Liver (tissue), 9 donors: Measurements from ENCODE around the gene COL9A1. TPM values are rescaled to one million over a fixed set of nuclear protein-coding genes. Genes with fewer than 3 reads are reported as not detected.

Source experiments
- DNase-seq: peaks from one replicate; pipeline ENCODE4 v3.0.0-alpha.2; 2017; ENCODE audit warnings: low spot score
- H3K27ac ChIP-seq, 2 donors: one replicate each; pipeline ENCODE4 v1.7.0; 2013; ENCODE audit warnings: inconsistent platforms in 2 of 2, low read length in 2 of 2, control low read depth in 1 of 2, low read depth in 1 of 2, mild to moderate bottlenecking in 1 of 2
- H3K27me3 ChIP-seq, 4 donors: one replicate each; pipeline versions ENCODE4 v1.6.1 to v1.7.0; 2013; ENCODE audit warnings: low read length in 3 of 4, inconsistent platforms in 1 of 4, mild to moderate bottlenecking in 1 of 4, moderate library complexity in 1 of 4; ENCODE audit not compliant: control insufficient read depth in 4 of 4, insufficient read depth in 4 of 4
- H3K36me3 ChIP-seq, 4 donors: one replicate each; pipeline versions ENCODE4 v1.6.1 to v1.7.0; 2013; ENCODE audit warnings: low read length in 3 of 4, mild to moderate bottlenecking in 3 of 4, low read depth in 1 of 4, moderate library complexity in 1 of 4; ENCODE audit not compliant: control insufficient read depth in 4 of 4, insufficient read depth in 3 of 4
- H3K4me1 ChIP-seq, 4 donors: one replicate each; pipeline versions ENCODE4 v1.6.1 to v1.7.0; 2013; ENCODE audit warnings: low read length in 3 of 4, mild to moderate bottlenecking in 3 of 4, moderate library complexity in 1 of 4; ENCODE audit not compliant: control insufficient read depth in 4 of 4, insufficient read depth in 4 of 4
- H3K4me3 ChIP-seq, 3 donors: one replicate each; pipeline versions ENCODE4 v1.6.1 to v1.7.0; 2013; ENCODE audit warnings: low read length in 3 of 3, control low read depth in 1 of 3, low read depth in 1 of 3, mild to moderate bottlenecking in 1 of 3
- H3K9ac ChIP-seq, 2 donors: one replicate each; pipeline ENCODE4 v1.7.0; 2013; ENCODE audit warnings: low read length in 2 of 2, mild to moderate bottlenecking in 2 of 2, moderate library complexity in 2 of 2, control low read depth in 1 of 2, low read depth in 1 of 2
- H3K9me3 ChIP-seq, 4 donors: one replicate each; pipeline versions ENCODE4 v1.6.1 to v1.7.0; 2013; ENCODE audit warnings: low read length in 3 of 4; ENCODE audit not compliant: control insufficient read depth in 4 of 4
- EGR1 ChIP-seq, 2 donors: IDR thresholded peaks; 2 replicates each; pipeline ENCODE4 v1.6.1; 2016 to 2018; ENCODE audit warnings: antibody characterized with exemption in 2 of 2, low read depth in 2 of 2
- FOXA1 ChIP-seq: IDR thresholded peaks from 2 replicates; pipeline ENCODE4 v1.6.1; 2016; ENCODE audit warnings: antibody characterized with exemption
- FOXA2 ChIP-seq: IDR thresholded peaks from 2 replicates; pipeline ENCODE4 v1.6.1; 2016; ENCODE audit warnings: antibody characterized with exemption
- GABPA ChIP-seq, 2 donors: IDR thresholded peaks in 1 of 2; conservative IDR thresholded peaks in 1 of 2; 2 replicates each; pipeline ENCODE4 v1.6.1; 2016; ENCODE audit warnings: antibody characterized with exemption in 2 of 2, mild to moderate bottlenecking in 1 of 2, moderate library complexity in 1 of 2
- HNF4G ChIP-seq: IDR thresholded peaks from 2 replicates; pipeline ENCODE4 v1.6.1; 2016; ENCODE audit warnings: antibody characterized with exemption
- JUND ChIP-seq, 2 donors: IDR thresholded peaks; 2 replicates each; pipeline ENCODE4 v1.6.1; 2016; ENCODE audit warnings: antibody characterized with exemption in 2 of 2
- RAD21 ChIP-seq, 2 donors: IDR thresholded peaks; 2 replicates each; pipeline ENCODE4 v1.6.1; 2016; ENCODE audit warnings: antibody characterized with exemption in 2 of 2, mild to moderate bottlenecking in 2 of 2
- REST ChIP-seq: IDR thresholded peaks from 2 replicates; pipeline ENCODE4 v1.6.1; 2016; ENCODE audit warnings: antibody characterized with exemption, mild to moderate bottlenecking
- RXRA ChIP-seq, 2 donors: IDR thresholded peaks; 2 replicates each; pipeline ENCODE4 v1.6.1; 2017 to 2018; ENCODE audit warnings: antibody characterized with exemption in 2 of 2, mild to moderate bottlenecking in 1 of 2
- SP1 ChIP-seq: IDR thresholded peaks from 2 replicates; pipeline ENCODE4 v1.6.1; 2018; ENCODE audit warnings: antibody characterized with exemption, mild to moderate bottlenecking
- TAF1 ChIP-seq: conservative IDR thresholded peaks from 2 replicates; pipeline ENCODE4 v1.6.1; 2016; ENCODE audit warnings: antibody characterized with exemption, mild to moderate bottlenecking
- WGBS: extraction: QIAGEN DNeasy Blood & Tissue Kit; methylation state at CpG from one replicate; pipeline ENCODE4 v1.1.7; 2013; 5-methylcytosine and 5-hydroxymethylcytosine counted together
- polyA plus RNA-seq, 2 donors: library from polyadenylated mRNA; stranded (reverse) in 1 of 2; unstranded in 1 of 2; fragments of 200-250 nt in 1 of 2; fragments of >200 nt in 1 of 2; fragmentation: Nextera tagmentation in 1 of 2; extraction: Ambion mirVana in 1 of 2; gene quantifications; one replicate each; pipeline versions ENCODE4 v1.2.1 to v1.2.3, GENCODE V29; 2013 to 2015
- total RNA-seq, 2 donors: library from RNA; depleted of rRNA; stranded (reverse); fragments of >200 nt; gene quantifications; one replicate each; pipeline ENCODE4 v1.2.3, GENCODE V29; 2014
- TF ChIP-seq, protein P1 (sequence below): IDR thresholded peaks from 2 replicates; pipeline ENCODE4 v1.6.1; 2016; ENCODE audit warnings: antibody characterized with exemption
- donor health status: healthy.
- donor health status: healthy.
- donor health status: healthy.
- donor health status: healthy.
- donor health status: healthy.

COL9A1 gene
- total and polyA plus RNA-seq, 4 donors, result 0.01 to 1.4 TPM; not detected in 2

DNA sequence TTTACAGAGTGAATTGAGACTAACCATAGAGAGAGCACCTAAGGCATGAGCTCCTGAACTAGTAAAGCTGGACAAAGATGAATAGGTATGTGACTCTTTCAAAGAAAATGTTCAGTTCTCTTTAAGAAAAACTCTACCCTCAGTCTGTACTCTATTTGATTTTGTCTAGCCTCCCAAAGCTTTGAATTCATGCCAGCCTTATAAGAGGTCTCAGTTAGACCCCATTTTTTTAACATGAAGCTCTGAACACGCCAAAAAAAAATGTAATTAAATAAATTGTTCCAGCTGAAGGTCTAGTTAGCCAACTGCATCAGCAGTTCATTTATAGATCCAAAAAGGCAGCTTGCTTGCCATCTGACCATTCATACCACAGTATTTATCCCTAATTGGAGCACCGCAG, 71.6 kb downstream of the COL9A1 start:
- Histone ChIP-seq H3K27me3 (peaks cover 0 to 5% (median 0%) of the 10 kb centered on the region in 4 donors), H3K36me3 (no peaks in the 10 kb centered on the region), H3K9me3 (no peaks in the 10 kb centered on the region), H3K4me3 (no peak overlapping the region), H3K4me1 (no peaks in the 10 kb centered on the region), H3K9ac (no peak overlapping the region), H3K27ac (no peak overlapping the region)
- WGBS, result 88% methylated on average over 2 of the region's 2 CpGs
- TF ChIP-seq REST (no peak), EGR1 (IDR thresholded peaks at IDR 0.05; ENCODE audit: low read depth in 2 of 2) (no peak), JUND (IDR thresholded peaks at IDR 0.05) (no peak), TAF1 (no peak)
- TF ChIP-seq, protein P1, sequence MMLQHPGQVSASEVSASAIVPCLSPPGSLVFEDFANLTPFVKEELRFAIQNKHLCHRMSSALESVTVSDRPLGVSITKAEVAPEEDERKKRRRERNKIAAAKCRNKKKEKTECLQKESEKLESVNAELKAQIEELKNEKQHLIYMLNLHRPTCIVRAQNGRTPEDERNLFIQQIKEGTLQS, result no peak
- no peak for DNase-seq

- Histone ChIP-seq H3K27me3 (peaks cover 0 to 5% (median 0%) of the 10 kb centered on the region in 4 donors), H3K9ac (no peak overlapping the region), H3K4me1 (peaks cover 0 to 9% (median 4%) of the 10 kb centered on the region in 4 donors), H3K27ac (no peak overlapping the region), H3K4me3 (no peak overlapping the region), H3K9me3 (no peaks in the 10 kb centered on the region), H3K36me3 (no peaks in the 10 kb centered on the region)
- TF ChIP-seq, protein P1, result no peak
- TF ChIP-seq HNF4G, result no peak
- TF ChIP-seq SP1, result no peak
- TF ChIP-seq REST, result no peak
- no peak for TF ChIP-seq TAF1
- TF ChIP-seq FOXA1, result no peak
- TF ChIP-seq GABPA (IDR thresholded peaks at IDR 0.05 in 1 of 2, conservative IDR thresholded peaks at IDR 0.05 in 1 of 2), result no peak
- TF ChIP-seq FOXA2, result no peak
- no peak for TF ChIP-seq RAD21 (IDR thresholded peaks at IDR 0.05)
- TF ChIP-seq RXRA (IDR thresholded peaks at IDR 0.05), result no peak
- 93% methylated on average over 2 of the region's 2 CpGs for WGBS
- no peak for DNase-seq
Measured at GRCh38 chr6:70225055-70225454, 77.8 kb downstream of the COL9A1 start.
